ENCODE data around the gene RUSC2. TPM values are rescaled to one million over a fixed set of nuclear protein-coding genes. Genes with fewer than 3 reads are reported as not detected.
"Not testable (repeated sequence)": the region's sequence is repeated elsewhere in the genome, so short reads cannot be mapped to it uniquely, and the experiment has no call there.

The RUSC2 gene
- total RNA-seq, 4 donors from 2014 or later, result 5.1 to 16.0 (median 8.6) TPM

DNA sequence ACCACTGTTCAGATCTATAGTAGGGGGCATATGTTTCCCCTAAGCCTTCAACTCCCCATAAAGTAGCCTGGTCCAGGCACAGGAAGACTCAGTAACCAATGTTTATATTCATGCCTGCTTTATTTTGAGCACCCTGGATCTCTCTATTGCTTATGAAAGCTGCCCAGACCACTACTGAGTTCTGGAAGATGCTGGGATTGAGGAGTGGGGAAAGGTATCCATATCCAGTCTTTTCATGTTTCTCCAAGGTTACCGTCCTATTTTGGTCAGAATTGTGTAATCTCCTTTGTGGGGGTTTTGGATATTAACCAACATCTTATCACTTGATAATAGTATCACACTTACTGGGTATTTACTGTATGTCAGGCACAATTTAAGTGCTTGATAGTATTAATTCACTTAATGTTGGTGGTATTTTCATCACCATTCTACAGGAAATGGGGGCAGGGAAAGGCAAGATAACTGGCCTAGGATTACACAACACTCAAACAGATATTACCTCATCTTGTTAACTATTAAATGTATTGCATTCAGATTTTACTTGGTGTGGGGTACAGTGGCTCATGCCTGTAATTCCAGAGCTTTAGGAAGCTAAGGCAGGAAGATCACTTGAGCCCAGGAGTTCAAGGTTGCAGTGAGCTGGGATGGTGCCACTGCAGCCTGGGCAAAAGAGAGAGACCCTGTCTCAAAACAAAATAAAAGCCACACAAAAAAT lies 36.3 kb downstream of the RUSC2 start:
- no peak for DNase-seq
- Histone ChIP-seq H3K27me3 (no peaks in the 10 kb centered on the region), H3K27ac (peak overlapping the region in 3 of 4 donors; percentile 29 to 59 (median 37)), H3K4me1 (peaks cover 0 to 35% (median 11%) of the 10 kb centered on the region in 3 donors), H3K4me3 (no peak overlapping the region), H3K9me3 (no peaks in the 10 kb centered on the region), H3K36me3 (no peaks in the 10 kb centered on the region)
- TF ChIP-seq, protein P1, sequence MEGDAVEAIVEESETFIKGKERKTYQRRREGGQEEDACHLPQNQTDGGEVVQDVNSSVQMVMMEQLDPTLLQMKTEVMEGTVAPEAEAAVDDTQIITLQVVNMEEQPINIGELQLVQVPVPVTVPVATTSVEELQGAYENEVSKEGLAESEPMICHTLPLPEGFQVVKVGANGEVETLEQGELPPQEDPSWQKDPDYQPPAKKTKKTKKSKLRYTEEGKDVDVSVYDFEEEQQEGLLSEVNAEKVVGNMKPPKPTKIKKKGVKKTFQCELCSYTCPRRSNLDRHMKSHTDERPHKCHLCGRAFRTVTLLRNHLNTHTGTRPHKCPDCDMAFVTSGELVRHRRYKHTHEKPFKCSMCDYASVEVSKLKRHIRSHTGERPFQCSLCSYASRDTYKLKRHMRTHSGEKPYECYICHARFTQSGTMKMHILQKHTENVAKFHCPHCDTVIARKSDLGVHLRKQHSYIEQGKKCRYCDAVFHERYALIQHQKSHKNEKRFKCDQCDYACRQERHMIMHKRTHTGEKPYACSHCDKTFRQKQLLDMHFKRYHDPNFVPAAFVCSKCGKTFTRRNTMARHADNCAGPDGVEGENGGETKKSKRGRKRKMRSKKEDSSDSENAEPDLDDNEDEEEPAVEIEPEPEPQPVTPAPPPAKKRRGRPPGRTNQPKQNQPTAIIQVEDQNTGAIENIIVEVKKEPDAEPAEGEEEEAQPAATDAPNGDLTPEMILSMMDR (IDR thresholded peaks at IDR 0.05), result no peak
- TF ChIP-seq POLR2A (IDR thresholded peaks at IDR 0.05), result no peak
- WGBS, 2 donors, result 31 to 38% methylated on average over 1 of the region's 1 CpG
- intact Hi-C loops (cut with DNase I), result no loop called here

DNA sequence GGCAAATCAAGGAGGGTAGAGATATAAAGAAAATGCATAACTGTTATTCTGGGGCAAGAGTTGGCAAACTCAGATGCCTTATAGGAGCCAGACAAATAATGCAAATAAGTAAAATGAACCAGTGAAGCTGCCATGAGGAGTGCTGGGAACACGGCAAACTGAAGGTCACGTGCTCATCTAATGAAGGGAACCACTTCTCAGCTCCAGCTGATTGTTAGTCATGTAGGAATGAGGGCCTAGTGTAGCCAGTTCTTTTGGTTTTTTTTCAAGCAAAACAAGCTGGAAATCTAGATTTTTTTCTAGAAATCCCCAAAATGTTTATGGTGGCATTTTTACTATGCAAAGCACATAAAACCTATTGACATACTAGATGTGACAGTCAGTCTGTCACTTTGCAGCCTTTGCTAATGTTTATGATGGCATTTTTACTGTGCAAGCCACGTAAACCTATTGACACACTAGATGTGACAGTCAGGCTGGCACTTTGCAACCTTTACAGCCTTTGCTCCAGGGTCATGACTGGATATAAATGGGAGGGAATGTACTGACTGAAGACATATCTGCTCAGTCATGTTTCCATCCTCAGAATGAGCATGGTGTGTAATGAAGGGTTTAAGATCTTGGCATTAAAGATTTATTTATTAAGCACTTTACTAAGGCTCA lies 39.4 kb downstream of the RUSC2 start:
- Histone ChIP-seq H3K27ac (no peak overlapping the region), H3K4me1 (peaks cover 0 to 27% (median 11%) of the 10 kb centered on the region in 3 donors), H3K36me3 (no peaks in the 10 kb centered on the region), H3K4me3 (no peak overlapping the region), H3K9me3 (no peaks in the 10 kb centered on the region), H3K27me3 (no peaks in the 10 kb centered on the region)
- no peak for DNase-seq
- intact Hi-C loops (cut with DNase I), result no loop called here
- WGBS, 2 donors, result 81 to 88% methylated on average over 3 of the region's 3 CpGs
- TF ChIP-seq, protein P1 (IDR thresholded peaks at IDR 0.05), result no peak
- TF ChIP-seq POLR2A (IDR thresholded peaks at IDR 0.05), result no peak

DNA sequence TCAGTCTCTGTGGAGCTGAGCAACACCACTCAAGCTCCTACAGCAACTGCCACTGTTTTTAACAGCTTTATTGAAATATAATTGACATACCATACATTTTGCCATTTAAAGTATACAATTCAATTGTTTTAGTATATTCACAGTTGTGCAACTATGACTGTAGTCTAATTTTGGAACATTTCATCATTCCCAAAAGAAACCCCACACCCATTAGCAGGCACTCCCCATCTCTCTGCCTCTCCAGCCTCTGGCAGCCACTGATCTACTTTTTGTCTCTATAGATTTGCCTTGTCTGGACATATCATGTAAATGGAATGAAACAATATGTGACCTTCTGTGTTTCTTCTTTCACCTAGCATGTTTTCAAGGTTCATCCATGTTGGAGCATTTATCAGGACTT lies 43.5 kb downstream of the RUSC2 start:
- Histone ChIP-seq H3K4me3 (no peak overlapping the region), H3K27me3 (no peaks in the 10 kb centered on the region), H3K4me1 (peaks cover 10 to 32% (median 10%) of the 10 kb centered on the region in 3 donors), H3K9me3 (no peaks in the 10 kb centered on the region), H3K36me3 (no peaks in the 10 kb centered on the region), H3K27ac (no peak overlapping the region)
- TF ChIP-seq, protein P1 (IDR thresholded peaks at IDR 0.05), result no peak
- TF ChIP-seq POLR2A (IDR thresholded peaks at IDR 0.05), result no peak
- intact Hi-C loops (cut with DNase I), result no loop called here
- DNase-seq, result no peak

DNA sequence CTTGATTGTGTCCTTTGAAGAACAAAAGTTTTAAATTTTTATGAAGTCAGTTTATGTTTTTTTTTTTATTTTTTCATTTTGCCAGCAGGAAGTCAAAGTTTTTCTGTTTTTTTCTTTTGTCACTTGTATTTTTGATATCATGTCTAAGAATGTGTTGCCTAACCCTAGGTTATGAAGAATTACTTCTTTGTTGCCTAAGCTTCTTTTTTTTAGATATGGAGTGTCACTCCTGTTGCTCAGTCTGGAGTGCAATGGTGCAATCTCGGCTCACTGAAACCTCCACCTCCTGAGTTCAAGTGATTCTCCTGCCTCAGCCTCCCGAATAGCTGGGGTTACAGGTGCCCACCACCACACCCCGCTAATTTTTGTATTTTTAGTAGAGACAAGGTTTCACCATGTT lies 45.0 kb downstream of the RUSC2 start:
- intact Hi-C loops (cut with DNase I); H3K27me3 ChIP-seq; H3K36me3 ChIP-seq; H3K4me3 ChIP-seq; H3K27ac ChIP-seq; H3K9me3 ChIP-seq; DNase-seq: not testable (repeated sequence)
- H3K4me1 ChIP-seq, result peaks cover 18 to 42% (median 23%) of the 10 kb centered on the region in 3 donors
- 86 to 96% methylated on average over 3 of the region's 3 CpGs for WGBS, 2 donors

DNA sequence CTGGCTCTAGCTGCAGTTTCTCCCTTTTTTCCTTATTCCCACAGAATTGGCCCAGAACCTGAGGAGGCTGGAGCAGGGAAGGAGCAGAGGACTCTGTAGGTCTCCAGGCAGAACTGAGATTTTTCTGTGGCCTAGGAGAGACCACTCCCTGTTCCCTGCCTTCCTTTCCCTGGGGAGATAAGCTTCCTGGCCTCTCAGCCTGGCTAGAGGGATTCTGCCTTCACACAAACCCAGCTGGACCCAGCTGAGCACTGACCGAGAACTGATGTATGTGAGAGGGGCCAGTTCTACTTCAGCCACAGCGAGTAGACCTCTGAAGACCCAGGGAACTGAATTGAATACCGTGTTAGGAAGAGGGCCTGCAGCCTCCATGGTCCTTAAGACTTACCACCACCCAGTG lies 48.0 kb downstream of the RUSC2 start:
- DNase-seq, result no peak
- TF ChIP-seq, protein P1 (IDR thresholded peaks at IDR 0.05), result no peak
- TF ChIP-seq POLR2A (IDR thresholded peaks at IDR 0.05), result no peak
- peaks cover 18 to 57% (median 37%) of the 10 kb centered on the region in 3 donors for H3K4me1 ChIP-seq

More for the DNA sequence above, 48.0 kb downstream of the RUSC2 start:
- H3K27ac ChIP-seq, result peak overlapping the region; percentile 63 to 92 (median 80)
- H3K9me3 ChIP-seq, result no peaks in the 10 kb centered on the region
- WGBS, 2 donors, result 60% methylated on average over 1 of the region's 3 CpGs; no CpG with 5 or more reads in 1 of the 2 donors
- H3K36me3 ChIP-seq, result no peaks in the 10 kb centered on the region
- intact Hi-C loops (cut with DNase I), result no loop called here
- peak overlapping the region in 2 of 4 donors; percentile 35 to 56 for H3K4me3 ChIP-seq
- no peaks in the 10 kb centered on the region for H3K27me3 ChIP-seq

Measured in esophagus squamous epithelium (tissue), 5 donors.